H1 (cell line): Measurements from ENCODE around the gene SNCAIP. TPM values are rescaled to one million over a fixed set of nuclear protein-coding genes. Genes with fewer than 3 reads are reported as not detected.

Source experiments
- CBX8 ChIP-seq: fragments of 300-800, 300-1000 bp; sonication (generic); IDR thresholded peaks from 2 replicates; pipeline ENCODE4 v1.7.1; 2016; ENCODE audit warnings: low read depth, low read length, borderline replicate concordance
- GABPA ChIP-seq: IDR thresholded peaks from 2 replicates; pipeline ENCODE4 v1.6.1; 2011; ENCODE audit warnings: mild to moderate bottlenecking, low read length, moderate library complexity, borderline replicate concordance; ENCODE audit not compliant: insufficient read depth
- RXRA ChIP-seq: IDR thresholded peaks from 2 replicates; pipeline ENCODE4 v1.6.1; 2011; ENCODE audit warnings: low read depth, mild to moderate bottlenecking, low read length, moderate library complexity; ENCODE audit not compliant: insufficient read depth
- polyA plus RNA-seq, 7 experiments: library from polyadenylated mRNA; depleted of rRNA in 3 of 7; stranded (reverse) in 5 of 7; unstranded in 2 of 7; fragments of >200 nt in 5 of 7; fragments of 200-250 nt in 2 of 7; gene quantifications; 1 replicate in 5 of 7; 2 replicates in 1 of 7; 4 replicates in 1 of 7; pipeline versions ENCODE4 v1.2.1 to v1.2.3, GENCODE V29; 2011 to 2013; ENCODE audit warnings: missing spikeins in 2 of 7, mixed read lengths in 2 of 7
- total RNA-seq: library from RNA; stranded (reverse); fragmentation: NEBNext Ultra II Directional; extraction: Animal tissue kit (Norgen Biotek cat#: 25700); gene quantifications from 2 replicates; pipeline ENCODE4 v1.2.1, GENCODE V29; 2021

Gene SNCAIP
- total and polyA plus RNA-seq, 2 of the 8 experiments (the other 6 are each of a cell fraction or from before 2014, with no cell fraction given), result 3.9 to 9.0 TPM

- TF ChIP-seq RXRA, result no peak
- TF ChIP-seq CBX8, result no peak
- no peak for TF ChIP-seq GABPA
Measured at GRCh38 chr5:122369253-122369815, 57.3 kb downstream of the SNCAIP start (continued).
